Midbrain (tissue), 1 donor: ENCODE results near the gene DNAAF1.

Experiments used
- DNase-seq: peaks from one replicate; lab custom pipeline; 2025; lab: John Stamatoyannopoulos, UW

The DNAAF1 gene

DNA sequence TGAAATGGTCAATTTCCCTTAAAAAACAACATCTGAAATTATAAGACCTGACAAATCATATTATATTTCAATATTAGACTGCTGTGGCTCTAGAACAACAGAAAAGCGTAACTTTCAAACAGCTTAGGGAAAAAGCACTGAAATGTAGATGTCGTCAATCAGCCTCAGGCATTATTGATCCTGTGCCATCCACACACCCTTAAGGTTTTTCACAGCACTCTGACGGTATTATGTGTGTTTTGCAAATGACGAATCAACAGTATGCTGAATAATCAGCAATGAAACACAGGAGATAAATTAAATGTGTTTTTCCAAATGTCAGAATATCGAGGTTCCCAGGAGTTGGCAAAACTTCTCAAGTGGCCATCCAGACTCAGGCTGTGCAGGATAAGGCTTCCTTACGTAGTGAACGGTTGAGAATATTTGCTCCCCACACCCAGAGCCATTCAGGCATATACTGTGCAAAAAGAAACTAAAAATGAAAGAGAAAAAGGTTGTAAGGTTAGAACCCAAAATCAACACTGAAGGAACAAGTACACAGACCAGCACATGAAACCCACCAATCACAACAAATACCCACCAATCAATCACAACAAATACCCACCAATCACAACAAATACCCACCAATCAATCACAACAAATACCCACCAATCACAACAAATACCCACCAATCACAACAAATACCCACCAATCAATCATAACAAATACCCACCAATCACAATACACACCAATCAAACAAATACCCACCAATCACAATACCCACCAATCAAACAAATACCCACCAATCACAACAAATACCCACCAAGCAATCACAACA, 20.6 kb upstream of the DNAAF1 start:
- no peak for DNase-seq

DNA sequence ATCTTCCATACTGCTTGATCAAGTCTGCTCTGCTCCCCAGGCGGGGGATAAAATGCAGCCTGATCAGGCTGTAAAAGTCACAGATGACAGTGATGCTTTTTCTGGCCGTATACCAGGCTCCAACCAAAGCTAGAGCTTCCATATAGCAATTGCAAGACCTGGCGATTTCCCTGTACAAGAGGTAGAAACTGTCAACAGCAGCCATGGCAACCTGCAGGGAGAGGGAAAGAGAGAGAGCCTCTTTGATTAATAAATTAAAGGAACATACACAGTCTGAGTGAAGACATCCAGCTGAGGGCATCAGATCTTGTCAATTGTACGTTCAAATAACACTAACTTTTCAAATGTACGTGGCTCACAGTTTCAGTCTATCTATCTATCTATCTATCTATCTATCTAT, 14.0 kb upstream of the DNAAF1 start:
- no peak for DNase-seq

DNA sequence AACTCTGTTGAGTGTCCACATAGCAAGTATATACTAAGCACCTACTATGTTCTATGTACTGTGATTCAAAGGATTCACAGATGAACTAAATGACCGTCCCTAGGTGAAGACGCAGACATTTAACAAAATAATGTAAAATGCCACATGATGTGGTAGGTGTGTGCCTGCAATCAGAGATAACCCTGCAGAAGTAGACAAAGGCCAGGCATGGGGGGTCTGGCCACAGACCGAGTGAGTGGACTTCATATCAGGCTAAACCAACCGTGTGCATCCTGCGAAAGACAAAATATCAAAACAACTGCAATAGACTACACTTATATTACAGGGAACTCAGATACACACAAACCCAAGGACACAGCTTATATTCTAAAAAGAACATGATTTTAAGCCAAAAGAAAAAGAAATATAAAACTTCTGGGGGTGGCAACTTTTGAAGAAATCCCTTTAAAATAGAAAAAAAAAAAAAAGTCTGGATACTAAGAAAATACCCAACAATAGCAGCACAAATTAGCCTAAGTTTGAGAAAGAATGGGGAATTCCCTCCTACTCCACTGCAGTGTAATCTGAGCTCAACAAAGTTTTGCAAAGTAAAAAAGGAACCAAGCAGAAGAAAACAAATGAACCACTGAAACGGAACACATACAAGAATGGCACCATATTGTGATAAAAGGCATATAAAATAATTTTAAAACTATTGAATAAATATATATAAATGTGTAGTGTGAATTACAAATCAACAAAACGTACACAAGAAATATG, 12.4 kb upstream of the DNAAF1 start:
- no peak for DNase-seq

DNA sequence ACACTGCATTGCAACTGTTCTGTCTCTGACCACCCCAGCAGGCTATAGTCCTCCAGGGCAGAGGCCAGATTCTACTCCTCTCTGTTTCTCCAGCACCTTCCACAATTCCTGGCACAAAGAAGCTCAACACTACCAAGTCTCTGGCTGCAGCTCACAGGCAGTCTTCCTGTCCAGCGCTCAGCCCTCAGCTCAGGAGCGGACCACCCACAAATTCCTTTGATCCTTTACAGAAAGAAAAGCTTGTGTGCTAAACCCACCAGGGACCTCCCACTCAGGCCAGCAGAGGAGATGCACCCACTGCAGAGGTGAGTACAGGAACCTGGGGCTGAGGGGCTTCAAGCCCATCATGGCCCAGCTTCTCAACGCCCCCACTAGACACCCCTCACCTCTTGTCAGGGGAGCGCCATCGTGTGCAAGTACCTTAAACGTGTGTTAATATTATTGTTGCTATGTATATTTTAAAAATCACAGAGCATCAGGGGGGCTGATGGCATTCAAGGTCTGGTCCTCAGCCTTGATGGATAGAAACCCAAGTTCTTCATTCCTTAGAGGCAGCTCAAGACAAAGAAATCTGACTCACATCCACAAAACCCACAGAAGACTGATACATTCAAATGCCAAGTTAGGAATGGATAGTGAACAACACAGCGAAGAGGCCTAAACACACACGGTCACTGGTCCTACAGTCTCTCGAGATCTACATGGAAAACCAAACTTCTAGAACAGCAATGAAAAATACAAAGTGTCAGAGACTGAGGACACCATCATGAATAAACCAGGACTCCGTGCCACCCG, 8.6 kb upstream of the DNAAF1 start:
- no peak for DNase-seq

DNA sequence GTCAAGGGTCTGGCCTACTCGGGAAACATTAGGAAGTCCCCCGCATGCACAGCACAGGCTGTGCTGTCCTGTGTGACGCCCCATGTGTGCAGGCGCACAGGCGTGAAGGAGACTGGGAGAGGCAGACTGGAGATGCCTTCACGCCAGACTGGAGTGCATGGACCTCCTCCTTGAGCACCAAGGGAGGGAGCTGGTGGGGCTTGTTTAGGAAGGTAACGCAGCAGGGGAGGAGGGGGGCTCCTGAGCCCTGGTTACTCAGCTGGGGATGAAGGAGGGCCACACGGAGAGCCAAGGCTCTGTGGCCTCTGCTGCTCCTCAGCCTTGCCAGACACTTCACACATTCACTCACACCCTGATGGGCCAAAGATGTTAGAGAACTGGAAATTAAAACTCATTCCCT, 7.8 kb upstream of the DNAAF1 start:
- no peak for DNase-seq

DNA sequence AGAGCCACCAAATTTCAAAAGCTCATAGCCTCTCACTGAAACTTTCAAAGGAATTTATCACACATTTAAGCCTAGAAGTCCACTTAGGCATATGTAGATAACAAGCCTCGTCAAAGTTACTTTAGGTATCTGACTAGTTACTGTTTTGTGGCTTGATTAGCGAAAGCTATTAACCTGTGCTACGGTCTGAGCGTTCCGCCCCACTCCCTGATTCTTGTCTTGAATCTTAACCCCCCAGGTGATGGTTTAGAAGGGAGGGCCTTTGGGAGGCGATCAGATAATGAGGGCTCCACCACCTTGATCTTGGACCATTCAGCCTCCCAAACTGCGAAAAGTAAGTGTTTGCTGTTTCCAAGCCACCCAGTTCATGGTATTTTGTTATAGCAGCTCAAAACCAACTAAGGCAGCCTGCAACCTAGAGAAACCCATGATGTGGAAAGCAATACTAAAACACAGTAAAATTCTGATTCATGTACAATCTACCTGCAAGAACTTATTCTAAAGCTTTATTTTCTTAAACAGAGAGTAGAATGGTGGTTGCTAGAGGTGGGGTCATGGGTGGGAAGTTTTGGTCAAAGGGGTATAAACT, 7.2 kb upstream of the DNAAF1 start:
- no peak for DNase-seq

DNA sequence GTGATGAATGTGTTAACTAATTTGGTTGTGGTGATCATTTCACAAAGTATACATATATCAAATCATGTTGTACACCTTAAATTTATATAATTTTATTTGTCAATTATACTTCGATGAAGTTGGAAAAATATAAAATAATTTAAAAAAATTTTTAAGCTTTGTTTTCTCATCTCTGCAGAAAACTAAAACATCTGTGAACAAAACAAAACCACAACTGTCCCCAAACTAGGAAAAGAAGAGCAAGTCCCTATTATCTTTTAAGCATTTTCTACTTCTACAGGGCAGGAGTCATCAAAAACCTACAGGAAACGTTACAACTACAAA, 6.6 kb upstream of the DNAAF1 start:
- DNase-seq = no peak

DNA sequence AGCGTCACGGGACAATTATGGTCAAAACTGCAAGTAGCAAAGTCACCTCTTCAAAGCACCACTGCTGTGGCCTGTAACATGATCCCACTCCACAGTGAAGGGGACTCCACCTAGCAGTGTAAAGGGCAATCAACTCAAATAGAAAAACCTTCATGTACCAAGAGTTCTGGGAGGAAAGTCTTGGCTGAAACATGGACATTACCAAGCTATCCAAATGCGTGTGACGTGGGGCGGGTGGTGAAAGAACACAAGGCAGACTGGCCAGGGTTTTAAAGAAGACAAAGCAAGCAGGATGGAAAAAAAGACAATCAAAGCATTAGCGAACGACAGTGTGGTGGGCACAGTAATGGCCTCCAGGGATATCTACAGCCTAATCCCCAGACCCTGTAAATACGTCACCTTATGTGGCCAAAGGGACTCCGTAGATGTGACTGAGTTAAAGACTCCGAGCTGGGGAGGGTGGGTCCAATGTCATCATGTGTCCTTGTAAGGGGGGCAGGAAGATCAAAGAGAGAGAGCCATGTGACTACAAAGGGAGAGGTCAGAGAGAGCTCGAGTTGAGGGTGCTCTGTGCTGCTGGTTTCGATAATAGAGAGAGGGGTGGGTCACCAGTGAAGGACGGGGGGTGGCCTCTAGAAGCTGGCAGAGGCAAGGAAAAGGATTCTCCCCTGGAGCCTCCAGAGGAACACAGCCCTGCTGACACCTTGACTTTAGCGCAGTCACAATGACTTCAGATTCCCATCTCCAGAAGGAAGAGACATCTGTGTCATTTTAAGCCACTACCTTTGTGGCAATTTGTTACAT, 6.1 kb upstream of the DNAAF1 start:
- DNase-seq = no peak

DNA sequence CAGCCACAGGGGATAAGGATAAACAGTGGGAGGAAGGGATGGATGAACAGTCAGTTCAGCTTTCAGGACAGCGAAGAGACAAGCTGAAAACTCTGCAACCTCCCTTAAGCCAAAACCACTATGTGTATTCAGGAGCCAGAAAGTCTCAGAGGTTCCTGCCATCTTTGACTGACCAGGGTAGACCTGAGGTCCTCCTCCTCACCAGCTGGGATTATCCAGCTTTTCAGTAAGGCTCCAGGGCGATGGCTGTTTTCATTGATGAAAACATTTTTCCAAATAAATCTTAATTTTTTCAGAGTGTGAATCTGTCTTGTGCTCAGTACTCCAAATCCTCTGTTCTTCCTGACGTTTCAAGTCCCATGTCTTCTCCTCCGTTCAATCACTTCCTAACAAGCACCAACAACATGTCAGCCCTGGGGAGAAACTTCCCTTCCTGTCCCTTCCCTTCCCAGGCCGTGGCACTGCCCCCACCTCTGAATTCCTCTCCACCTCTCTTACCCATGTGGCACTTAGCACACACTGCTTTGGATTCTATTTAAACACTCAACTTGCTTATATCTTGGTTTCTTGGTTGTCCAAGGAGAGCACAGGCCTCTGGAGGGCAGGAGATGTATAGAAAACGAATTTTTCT, 5.4 kb upstream of the DNAAF1 start:
- no peak for DNase-seq

DNA sequence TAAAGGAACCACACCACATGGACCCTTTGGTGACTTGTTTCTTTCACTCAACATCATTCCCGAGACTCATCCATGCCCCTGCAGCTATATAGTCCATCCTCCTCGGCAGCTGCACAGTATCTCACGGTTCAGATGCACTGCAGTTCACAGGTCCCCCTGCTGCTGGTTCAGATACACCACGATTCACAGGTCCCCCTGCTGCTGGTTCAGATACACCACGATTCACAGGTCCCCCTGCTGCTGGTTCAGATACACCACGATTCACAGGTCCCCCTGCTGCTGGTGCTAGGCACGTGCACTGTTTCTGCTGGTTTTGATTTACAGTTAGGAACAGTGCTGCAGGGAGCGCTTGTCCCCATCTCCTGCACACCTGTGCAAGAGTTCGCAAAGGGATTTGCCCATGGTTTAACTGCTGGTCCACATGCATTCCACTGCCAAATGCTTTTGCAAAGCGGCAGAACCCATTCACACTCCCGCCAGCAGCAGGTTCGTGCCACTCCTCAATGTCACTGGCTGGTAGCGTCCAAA, 3.9 kb upstream of the DNAAF1 start:
- DNase-seq = no peak

DNA sequence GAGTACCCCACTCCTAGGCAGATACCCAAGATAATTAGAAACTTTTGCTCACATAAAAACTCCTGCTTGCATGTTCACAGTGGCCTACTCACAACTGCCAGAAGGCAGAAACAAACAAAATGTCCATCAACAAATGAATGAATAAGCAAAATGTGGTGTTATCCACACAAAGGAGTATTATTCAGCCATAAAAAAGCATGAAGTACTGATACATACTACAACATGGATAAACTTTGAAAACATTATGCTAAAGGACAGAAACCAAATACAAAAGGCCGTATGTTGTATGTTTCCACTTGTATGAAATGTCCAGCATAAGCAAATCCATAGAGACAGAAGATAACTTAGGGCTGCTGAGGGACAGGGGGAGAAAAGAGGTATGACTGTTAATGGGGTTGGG, 2.0 kb upstream of the DNAAF1 start:
- no peak for DNase-seq

DNA sequence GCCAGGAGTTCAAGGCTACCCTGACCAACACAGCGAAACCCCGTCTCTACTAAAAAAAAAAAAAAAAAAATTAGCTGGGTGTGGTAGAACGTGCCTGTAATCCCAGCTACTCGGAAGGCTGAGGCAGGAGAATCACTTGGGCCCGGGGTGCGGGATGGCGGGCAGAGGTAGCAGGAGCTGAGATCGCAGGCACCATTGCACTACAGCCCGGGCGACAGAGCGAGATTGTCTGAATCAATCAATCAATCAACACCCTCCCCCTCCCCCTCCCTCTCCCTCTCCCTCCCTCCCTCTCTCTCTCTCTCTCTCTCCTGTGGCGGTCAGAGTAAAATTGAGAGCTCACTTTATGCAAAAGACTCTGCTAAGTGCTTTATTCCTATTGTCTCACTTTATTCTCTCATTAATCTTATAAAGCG, 1.3 kb upstream of the DNAAF1 start:
- DNase-seq = no peak

DNA sequence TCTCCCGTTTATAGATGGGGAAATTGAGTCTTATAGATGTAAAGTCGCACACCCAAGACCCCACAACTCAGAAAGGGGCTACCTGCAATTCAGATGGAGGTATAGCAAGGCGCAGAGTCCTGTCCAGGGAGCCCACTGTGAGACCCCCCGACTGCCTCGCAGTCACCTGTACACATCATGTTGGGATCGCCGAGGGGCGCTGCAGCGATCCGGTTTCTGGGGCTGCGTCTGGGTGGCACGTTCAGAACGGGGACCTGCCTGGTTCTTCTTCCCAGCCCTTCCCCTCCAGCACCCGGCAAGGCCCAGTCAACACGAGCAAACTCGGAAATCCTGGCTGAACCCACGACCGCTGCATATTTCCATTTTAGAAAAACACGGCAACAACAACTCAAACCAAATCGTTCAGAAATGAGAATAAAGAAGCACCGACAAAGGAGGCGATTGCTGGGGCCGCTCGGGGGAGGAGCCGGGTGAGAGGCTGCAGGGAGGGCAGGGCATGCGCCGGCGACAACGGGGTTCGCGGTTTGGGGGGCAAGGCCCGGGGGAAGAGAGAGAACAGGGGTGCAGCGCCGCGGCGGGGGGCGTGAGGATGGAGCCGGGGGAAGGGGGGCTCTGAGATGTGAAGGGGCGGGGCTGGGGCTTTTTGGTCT, 774 bp upstream of the DNAAF1 start:
- no peak for DNase-seq

DNA sequence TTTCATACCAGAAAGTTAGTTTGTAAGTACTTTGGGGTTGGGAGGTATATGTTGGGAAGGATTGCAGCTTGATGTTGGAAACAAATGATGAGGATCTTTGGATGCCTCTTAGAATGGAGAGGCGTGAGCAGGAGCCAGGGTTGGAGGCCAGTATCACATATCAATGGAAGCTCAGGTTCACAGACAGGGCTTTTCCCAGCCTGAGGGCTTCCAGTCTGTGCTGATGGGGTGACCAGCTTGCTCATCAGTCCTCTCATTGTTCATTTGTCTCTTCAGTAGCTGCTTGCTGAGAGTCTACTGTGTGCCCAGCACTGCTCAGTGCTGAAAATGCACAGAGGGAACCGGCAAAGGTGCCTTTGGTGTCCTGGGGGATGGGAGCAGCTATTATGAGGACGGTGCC, 5.8 kb downstream of the DNAAF1 start:
- DNase-seq = no peak

DNA sequence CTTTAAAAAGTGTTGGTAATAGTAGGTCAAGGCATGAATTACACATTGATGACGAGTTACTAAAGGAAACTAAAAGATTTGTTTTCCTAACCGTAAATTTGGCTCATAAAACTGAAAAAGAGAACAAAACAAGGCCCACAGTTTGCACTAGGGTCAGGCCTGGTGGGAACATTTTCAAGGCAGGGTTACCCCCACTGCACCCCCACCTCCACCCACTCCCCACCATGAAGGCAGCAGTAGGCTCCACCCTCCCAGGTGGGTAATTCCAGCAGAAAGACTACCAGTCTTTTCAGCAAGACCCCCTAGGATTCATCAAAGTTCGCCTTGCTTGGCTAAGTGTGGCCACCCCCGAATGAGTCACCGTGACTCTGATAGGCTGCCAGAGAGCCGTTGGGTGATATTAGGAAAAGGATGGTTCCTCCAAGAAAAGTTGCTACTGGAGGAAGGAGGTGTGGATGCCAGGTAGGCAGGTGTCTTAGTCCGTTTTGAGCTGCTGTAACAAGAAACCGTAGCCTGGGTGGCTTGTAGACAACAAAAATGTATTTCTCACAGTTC, 8.6 kb downstream of the DNAAF1 start:
- no peak for DNase-seq

DNA sequence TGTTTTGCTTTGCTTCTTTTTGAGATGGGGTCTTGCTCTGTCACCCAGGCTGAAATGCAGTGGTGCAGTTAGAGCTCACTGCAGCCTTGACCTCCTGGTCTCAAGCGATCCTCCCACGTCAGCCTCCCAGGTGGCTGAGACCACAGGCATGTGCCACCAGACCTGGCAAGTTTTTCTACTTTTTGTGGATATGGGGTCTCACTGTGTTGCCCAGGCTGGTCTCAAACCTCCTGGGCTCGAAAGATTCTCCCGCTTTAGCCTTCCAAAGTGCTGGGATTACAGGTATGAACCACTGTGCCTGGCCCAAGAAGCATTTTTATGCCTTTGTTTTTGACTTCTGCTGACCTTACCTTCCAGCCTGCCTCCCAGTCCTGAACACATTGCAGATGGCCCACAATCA, 10.1 kb downstream of the DNAAF1 start:
- no peak for DNase-seq

DNA sequence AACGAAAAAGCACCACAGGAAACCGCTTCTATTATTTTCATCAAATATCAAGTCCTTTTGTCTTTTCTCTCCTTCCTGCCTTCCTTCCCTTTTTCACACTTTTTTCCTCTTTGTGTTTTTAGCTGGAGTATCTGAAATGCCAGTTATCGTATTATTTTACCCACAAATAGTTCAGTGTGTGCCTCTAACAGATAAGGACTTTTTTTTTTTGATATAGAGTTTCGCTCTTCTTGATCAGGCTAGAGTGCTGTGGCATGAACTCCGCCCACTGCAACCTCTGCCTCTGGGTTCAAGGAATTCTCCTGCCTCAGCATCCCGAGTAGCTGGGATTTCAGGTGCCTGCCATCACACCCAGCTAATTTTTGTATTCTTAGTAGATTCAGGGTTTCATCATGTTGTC, 10.7 kb downstream of the DNAAF1 start:
- DNase-seq = no peak

DNA sequence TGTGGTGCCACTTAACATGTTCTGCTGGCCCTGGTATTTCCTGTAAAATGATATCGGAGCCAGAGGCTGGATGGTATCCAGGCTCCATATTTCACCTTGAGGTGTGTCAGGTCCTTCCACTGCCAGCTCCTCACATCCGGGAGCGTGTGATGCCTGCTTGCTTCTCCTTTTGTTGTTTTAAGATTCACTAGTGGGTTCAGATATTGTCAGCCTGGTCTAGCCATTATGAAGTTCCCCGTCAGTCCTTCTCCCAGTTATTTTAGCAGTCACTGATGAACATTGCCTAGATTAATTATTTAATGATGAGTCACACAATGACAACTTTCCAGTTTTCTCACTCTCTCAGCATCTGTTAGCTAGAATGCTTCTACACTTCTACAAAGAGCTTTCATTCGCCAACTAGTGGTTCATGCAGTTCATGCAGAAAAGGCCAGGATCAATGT, 11.3 kb downstream of the DNAAF1 start:
- DNase-seq = no peak

DNA sequence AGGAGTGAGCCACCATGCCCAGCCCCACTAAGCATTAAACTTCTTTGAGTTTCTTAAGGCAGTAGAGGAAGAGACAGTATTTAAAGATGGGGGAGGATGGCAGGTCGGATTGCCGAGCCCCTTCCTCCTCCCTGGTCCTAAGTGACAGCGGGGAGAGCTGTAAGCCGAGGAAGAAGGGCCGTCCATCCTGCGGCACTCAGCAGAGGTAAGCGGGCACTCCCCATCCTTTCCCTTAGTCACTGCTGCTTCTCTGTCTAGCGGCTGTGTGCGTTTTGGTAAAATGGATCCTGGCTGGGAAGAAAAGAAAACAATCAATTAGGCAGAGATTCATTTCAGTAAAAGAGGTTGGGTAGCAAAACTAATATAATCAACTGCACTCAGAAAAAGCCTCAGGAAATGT, 13.9 kb downstream of the DNAAF1 start:
- no peak for DNase-seq

DNA sequence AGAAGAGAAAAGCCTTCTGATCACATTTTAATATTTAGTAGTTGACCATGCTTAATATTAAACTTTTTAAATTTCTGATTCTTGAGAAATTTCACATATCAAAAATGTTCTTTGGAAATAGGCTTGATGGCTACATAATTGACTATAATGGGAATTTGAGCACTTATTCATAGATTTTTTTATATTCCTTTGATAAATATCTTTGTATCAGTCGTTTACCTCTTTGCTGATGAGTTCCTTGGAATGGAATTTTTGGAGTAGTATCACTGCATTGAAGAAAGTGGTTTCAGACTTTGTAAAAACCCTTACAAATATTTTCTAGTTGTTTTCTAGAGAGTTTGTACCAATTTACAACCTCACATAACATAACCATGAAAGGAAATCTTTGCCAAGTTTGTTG, 14.7 kb downstream of the DNAAF1 start:
- DNase-seq = no peak
